ENCODE measurements around the gene DTHD1.

DNA sequence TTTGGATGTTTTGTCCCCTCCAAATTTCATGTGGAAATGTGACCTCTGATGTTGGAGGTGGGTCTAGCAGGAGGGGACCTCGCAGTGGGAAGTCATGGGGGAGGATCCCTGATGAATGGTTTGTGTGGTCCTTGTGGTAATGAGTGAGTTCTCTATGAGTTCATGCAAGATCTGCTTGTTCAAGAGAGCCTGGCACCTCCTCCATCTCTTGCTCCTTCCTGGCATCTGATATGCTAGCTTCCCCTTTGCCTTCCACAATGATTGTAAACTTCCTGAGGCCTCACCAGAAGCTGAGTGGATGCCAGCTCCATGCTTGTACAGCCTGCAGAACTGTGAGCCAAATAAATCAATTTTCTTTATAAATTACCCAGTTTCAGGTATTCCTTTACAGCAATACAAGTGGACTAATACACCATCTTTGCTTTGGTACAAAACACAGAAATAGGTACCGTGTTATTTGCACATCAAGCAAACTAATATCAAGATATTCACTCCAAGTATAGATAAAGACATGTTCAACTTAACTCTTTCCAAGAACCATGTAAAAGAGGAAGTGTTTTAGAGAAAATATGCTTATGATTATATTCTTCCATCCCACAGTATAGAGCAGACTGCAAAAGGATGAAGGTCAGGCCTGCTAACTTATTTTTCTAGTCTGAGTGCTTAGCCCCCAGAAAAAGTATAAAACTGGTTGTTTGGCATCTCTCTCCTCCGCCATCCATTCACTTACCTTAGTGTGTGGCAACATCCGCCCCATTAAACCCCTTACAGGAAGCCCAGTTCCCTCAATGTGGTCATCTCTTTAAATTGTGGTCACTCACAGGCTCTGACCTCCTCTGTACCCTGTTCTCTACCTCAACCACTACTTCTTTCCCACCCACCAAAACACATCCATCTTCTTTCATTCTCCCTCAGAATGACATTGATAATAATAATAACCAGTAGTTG, 43.8 kb upstream of the DTHD1 start:
- TF ChIP-seq, protein P1, sequence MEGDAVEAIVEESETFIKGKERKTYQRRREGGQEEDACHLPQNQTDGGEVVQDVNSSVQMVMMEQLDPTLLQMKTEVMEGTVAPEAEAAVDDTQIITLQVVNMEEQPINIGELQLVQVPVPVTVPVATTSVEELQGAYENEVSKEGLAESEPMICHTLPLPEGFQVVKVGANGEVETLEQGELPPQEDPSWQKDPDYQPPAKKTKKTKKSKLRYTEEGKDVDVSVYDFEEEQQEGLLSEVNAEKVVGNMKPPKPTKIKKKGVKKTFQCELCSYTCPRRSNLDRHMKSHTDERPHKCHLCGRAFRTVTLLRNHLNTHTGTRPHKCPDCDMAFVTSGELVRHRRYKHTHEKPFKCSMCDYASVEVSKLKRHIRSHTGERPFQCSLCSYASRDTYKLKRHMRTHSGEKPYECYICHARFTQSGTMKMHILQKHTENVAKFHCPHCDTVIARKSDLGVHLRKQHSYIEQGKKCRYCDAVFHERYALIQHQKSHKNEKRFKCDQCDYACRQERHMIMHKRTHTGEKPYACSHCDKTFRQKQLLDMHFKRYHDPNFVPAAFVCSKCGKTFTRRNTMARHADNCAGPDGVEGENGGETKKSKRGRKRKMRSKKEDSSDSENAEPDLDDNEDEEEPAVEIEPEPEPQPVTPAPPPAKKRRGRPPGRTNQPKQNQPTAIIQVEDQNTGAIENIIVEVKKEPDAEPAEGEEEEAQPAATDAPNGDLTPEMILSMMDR (IDR thresholded peaks at IDR 0.05; ENCODE audit: borderline replicate concordance, extremely low read depth, low read length, poor library complexity, severe bottlenecking), result no peak
- TF ChIP-seq EZH2 (IDR thresholded peaks at IDR 0.05; ENCODE audit: borderline replicate concordance, low read depth, low read length, severe bottlenecking), result no peak
